Inflammatory macrophage treated with lipopolysaccharide for 1 hour (primary cell): ENCODE data around the gene TIAM1.

Experiments
- DNase-seq, 2 donors: peaks; one replicate each; pipeline ENCODE4 v3.0.0-alpha.2; 2020 to 2022

Gene TIAM1

GRCh38 chr21:31331231-31331630 is 12.8 kb downstream of the TIAM1 start:
- DNase-seq, result no peak

GRCh38 chr21:31330144-31330483 is 13.9 kb downstream of the TIAM1 start:
- no peak for DNase-seq

- peak; percentile 44 to 67 for DNase-seq
Measured at GRCh38 chr21:31329456-31330143, 14.5 kb downstream of the TIAM1 start.

DNA sequence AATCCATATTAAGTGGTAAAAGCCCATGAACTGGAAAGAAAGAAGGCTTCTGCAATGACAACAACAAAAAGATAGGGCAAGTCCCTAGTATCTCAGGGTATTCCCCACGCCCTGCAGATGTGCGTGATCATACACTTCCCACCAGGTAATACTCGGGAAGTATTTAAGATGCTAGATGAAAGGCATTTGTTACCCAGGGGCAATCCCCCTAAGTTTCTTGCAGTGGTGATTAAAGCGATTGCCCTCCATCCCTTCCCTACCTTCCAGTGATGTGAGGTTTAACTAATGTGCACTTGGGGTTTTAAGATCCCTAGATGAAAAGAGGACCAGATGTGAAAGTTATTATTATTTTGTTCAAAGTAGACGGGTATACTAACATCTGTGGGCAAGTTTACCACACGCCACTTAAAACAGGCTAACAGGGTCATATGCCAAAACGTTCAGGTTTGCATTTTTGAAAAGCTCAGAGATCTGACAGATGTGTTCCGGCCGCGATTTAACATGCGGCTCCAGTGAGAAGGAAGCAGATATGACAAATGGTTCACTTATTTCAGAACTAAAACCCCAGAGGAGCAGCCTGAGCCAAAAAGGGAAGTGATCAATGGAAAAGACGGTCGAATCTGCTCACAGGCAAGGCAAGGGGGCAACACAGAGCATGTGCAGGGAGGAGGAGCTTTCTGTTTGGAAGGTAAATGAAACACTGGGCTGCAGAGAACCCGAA is 17.4 kb downstream of the TIAM1 start:
- DNase-seq, result peak; percentile 53 to 66

GRCh38 chr21:31318971-31319370 is 25.1 kb downstream of the TIAM1 start:
- DNase-seq, result no peak

GRCh38 chr21:31317688-31318087 is 26.4 kb downstream of the TIAM1 start:
- peak; percentile 26 to 75 for DNase-seq

DNA sequence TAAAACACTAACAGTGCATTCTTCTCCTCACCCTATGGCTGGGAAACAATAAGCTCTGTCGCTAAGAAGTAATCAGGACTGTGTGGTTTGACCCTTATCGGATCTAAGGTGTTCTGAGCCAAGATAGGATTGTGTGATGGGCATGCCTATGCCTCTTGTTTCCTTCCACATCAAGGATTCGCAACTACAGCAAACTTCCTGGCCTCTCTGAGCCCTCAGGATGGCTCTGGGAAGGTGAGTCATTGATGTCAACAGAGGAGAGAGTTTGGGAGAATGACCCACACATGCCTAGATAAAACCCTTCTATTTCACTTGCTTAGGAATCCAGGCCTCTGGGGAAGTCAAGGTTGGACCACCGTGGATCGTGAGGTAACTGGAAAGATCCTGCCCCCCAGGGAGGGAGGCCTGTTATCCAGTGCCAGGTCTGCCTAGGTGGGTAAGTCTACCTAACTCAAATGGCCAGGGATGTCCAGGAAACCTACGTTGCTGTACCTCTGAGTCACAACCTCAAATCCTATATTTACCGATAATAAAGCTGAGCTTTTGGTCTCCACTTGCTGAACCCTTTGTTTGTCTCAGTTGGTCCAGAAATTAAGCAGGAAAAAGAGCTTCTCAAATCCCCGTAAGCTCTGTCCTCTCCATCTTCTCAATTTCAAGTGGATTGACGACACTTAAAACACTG is 27.4 kb downstream of the TIAM1 start:
- no peak for DNase-seq

DNA sequence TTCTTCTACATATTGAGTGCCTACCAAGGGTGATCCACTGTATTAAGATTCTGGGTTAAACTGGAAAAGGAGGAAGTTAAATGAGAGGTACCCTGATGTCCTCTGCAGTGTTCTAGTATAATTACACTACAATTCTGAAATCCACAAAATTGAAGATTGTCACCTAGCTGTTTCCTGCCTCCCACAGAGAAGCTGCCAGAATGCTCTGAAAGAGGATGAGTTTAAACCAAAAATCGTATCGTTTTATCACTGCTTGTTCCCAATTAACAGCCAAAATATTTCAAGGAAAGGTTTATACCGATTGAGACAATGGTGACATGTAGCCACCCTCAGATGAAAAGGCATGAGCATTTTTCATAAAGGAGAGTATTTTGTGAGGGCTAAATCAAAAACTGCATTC is 28.0 kb downstream of the TIAM1 start:
- no peak for DNase-seq

DNA sequence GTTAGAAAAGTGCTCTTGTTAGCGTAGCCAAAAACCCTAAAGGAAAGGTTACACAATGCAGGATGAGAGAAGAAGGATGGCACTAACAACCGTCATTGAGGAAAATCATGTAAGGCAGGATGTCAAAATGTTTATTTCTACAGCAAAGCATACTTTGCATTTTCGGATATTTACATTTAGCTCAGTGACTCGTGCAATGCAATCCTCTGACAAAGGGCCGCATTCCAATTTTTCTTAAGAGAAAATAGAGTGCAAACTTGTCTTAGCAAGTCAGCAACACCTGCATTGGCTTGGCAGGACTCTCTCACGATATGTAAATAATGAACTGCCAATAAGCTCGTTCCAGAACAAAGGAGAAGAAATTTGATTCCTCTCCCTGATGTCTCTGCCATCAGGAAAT is 33.3 kb downstream of the TIAM1 start:
- DNase-seq, result no peak

GRCh38 chr21:31308584-31308983 is 35.5 kb downstream of the TIAM1 start:
- no peak for DNase-seq

- DNase-seq, result no peak
Measured at GRCh38 chr21:31305888-31306287, 38.2 kb downstream of the TIAM1 start.

GRCh38 chr21:31299291-31300147 is 44.5 kb downstream of the TIAM1 start:
- no peak for DNase-seq

DNA sequence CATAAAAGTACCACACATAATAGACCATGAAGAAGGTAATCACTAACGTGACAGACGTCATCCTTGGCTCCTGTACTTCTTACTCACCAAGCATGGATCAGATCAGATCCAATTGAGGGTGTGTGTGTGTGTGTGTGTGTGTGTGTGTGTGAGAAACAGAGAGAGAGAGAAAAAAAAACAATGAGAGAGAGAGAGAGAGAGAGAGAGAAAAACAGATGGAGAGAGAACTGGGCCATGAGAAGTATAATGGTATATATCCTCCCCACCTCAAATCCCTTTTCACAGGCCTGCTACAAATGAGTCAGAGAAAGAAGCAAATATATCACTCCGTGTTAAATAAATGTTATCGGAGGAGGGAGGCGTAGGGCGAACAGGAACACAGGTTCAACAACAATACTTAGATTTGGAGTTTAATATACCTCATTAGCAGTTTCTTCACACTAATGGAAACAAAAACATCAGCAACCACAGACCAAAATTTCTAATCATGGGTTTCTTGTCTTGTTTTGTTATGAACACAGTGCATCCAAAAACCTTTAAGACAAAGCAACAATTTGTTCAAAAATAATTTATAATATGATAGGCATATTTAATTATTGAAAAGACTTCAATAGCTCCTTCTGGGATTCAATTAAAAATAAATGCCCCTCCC is 45.3 kb downstream of the TIAM1 start:
- DNase-seq, result no peak

DNA sequence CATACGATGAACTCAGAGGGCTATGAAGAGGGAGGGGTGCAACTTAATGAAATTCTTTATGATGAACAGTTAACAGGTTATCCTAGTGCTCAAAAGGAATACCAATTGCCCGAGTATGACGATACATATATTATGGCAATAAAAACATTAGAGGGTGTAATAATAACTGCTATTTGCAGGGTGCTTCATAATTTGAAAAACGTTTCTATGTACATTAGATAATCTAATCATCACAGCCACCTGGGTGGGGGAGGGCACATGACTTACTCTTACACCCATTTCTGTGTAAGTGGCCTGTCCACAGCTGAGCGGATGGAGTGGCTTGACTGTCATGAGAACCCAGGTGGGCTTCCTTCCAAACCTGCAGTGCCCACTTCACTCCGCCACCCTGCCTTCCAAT is 46.3 kb downstream of the TIAM1 start:
- DNase-seq, result no peak

DNA sequence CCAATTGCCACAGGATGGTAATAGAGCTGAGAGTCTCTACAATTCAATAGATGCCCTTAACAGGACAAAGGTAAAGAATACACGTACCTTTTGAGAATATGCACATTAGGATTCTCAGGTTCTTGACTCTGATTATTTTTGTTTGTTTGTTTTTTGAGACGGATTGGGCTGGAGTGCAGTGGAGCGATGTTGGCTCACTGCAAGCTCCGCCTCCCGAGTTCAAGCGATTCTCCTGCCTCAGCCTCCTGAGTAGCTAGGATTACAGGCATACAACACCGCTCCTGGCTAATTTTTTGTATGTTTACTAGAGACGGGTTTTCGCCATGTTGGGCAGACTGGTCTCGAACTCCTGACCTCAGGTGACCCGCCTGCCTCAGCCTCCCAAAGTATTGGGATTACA is 48.4 kb downstream of the TIAM1 start:
- no peak for DNase-seq

DNA sequence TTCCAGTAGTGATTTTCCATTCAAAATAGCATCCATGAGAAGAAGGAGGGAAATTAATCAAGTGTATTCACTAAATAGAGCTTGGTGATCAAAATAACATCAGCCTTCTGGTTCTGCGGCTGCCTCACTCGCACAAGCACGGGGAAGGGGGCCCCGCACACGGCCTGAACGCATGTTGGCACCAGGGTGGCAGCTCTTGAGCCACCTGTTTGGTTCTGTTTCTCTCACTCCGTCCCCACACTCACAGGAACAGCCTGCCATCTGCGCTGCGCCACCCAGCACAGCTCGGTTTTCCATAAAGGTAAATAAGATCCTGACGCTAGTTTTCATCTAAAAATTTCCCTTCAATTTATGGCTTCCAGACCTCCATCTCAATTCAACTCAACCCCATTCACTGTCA is 49.4 kb downstream of the TIAM1 start:
- DNase-seq, result no peak

GRCh38 chr21:31293986-31294385 is 50.1 kb downstream of the TIAM1 start:
- DNase-seq, result peak; percentile 81 to 97

DNA sequence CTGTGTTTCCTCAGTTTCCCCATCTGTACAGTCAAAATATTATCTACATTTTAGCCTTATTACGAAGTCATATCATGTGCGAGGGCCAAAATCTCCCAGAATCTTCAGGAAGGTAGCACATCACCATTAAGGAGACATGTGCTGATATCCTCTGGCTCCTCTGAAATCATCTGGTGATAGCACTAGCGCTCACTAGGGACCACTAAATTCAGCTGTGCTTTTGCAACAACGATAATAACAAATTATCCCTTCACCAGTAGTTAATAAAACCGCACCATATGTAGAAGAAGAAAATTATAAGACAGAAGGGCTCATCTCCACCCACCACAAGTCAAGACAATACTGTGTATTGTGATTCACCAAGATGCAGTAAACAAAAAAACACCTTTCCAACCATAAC is 53.3 kb downstream of the TIAM1 start:
- no peak for DNase-seq

DNA sequence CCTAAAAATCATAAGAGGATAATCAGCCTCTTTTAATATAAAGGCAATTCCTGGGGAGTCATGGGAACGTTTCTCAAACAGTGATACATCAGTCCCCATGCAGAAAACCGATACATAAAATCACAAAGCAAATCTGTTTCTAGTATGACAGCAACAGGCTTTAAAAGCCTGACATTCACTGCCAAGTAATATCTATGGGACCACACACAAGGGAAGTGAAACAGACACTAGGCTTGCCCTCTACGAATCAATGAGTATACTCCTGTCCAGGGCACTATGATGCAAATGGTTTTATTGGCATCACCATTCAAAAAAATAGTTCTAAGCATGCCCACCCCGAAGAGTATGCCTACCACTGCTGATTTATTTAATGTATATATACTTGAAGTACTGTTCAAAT is 54.4 kb downstream of the TIAM1 start:
- DNase-seq, result peak in 1 of 2 donors; percentile 39

- DNase-seq, result no peak
Measured at GRCh38 chr21:31288191-31288590, 55.9 kb downstream of the TIAM1 start.

DNA sequence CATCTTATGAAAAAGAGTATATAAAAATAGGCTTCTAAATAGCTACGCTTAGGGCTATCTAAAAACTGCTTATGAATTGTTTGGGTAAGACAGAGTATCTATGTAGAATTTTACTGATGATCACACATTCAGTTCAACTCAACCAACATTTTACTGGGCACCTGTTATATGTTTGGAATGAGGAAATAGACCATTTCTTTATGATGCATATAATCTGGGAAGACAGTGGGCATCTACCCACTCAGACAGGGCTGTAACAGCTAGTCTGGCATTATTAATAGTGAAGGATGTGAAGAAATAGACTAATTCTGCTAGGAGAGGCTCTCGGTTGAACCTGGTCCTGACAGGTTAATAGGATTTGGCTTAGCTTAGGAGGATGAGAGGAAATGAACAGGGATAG is 56.9 kb downstream of the TIAM1 start:
- peak in 1 of 2 donors; percentile 41 for DNase-seq

DNA sequence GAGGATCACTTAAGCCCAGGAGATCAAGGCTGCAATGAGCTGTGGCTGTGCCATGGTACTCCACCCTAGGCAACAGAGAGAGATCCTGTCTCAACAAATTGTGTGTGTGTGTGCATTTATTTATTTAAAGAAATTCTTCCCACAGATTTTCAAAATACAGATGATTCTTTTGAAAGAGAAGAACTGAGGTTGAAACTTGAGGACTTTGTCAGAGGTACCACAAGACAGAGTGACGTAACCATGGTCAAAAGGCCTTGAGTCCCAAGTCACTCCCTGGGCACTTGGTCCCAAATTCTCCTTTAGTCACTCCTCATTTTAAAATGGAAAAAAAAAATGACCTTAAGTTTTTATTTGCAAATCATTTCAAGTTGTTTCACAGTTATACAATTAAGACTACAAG is 57.4 kb downstream of the TIAM1 start:
- DNase-seq, result peak; percentile 20 to 80
